ENCODE measurements around the gene SORCS2. TPM values are rescaled to one million over a fixed set of nuclear protein-coding genes. Genes with fewer than 3 reads are reported as not detected.
A peak's percentile ranks its signal among the peaks of the same experiment; 100 is the strongest.

The SORCS2 gene
- total and polyA plus RNA-seq, 2 of the 4 experiments (the other 2 are of a cell fraction): 0.36 to 0.62 TPM

GRCh38 chr4:7217474-7218321, 25.4 kb downstream of the SORCS2 start:
- ATAC-seq (ENCODE audit: low read depth) (0 out of 2 replicates have a peak, but pooled peaks have one; percentile 11), DNase-seq (no peak)
- no peak overlapping the region for H3K4me3 ChIP-seq (ENCODE audit: insufficient read depth, low read depth, low read length)
- no peak overlapping the region for H2AK5ac ChIP-seq (ENCODE audit: low read depth, low read length)
- no peak overlapping the region for H4K91ac ChIP-seq (ENCODE audit: insufficient read depth, low read depth, low read length)
- no TSS peak for BruUV-seq (replicated peaks)
- in situ Hi-C loops (cut with MboI; ENCODE audit: low sequenced_read_pairs): no loop called here
- H3K36me3 ChIP-seq (ENCODE audit: control insufficient read depth, insufficient read depth, low read length): no peaks in the 10 kb centered on the region
- intact Hi-C loops (cut with micrococcal nuclease): no loop called here
- H3K4ac ChIP-seq (ENCODE audit: low read depth, low read length): no peak overlapping the region
- peaks cover 10% of the 10 kb centered on the region for H3K27me3 ChIP-seq (ENCODE audit: control insufficient read depth, insufficient read depth, low read length)
- H4K5ac ChIP-seq (ENCODE audit: low read depth, low read length): no peak overlapping the region
- H2AK9ac ChIP-seq (replicated peaks; ENCODE audit: low read depth, low read length, poor library complexity): no peak overlapping the region
- H3K27ac ChIP-seq (ENCODE audit: insufficient read depth, low read length): no peak overlapping the region
- H3K18ac ChIP-seq (ENCODE audit: low read depth, low read length): no peak overlapping the region
- no peak overlapping the region for H2AFZ ChIP-seq (replicated peaks; ENCODE audit: low read length, poor library complexity)
- no peak overlapping the region for H3K56ac ChIP-seq (ENCODE audit: extremely low read depth, insufficient read depth, low read length)
- H3K9me3 ChIP-seq (ENCODE audit: control insufficient read depth, insufficient read depth, low read length): peaks cover 11% of the 10 kb centered on the region
- no peaks in the 10 kb centered on the region for H3K9me1 ChIP-seq (ENCODE audit: insufficient read depth, low read length)
- no peaks in the 10 kb centered on the region for H3K79me1 ChIP-seq (ENCODE audit: low read depth in 1 of 2, low read length in 2 of 2)
- H2BK20ac ChIP-seq (ENCODE audit: low read depth, low read length): no peak overlapping the region
- no peak overlapping the region for H4K8ac ChIP-seq (ENCODE audit: low read depth in 2 of 2, low read length in 2 of 2)
- ChIA-PET POLR2A (ENCODE audit: unreplicated experiment) (no interaction called here), CTCF (no interaction called here)
- no peak overlapping the region for H3K23ac ChIP-seq (ENCODE audit: low read depth, low read length)
- H3K4me2 ChIP-seq (ENCODE audit: low read depth, low read length): no peak overlapping the region
- dilution Hi-C loops (cut with HindIII; ENCODE audit: low sequenced_read_pairs, unreplicated experiment): no loop called here
- H2BK120ac ChIP-seq (ENCODE audit: low read depth, low read length): no peak overlapping the region
- 20% methylated on average over 1 of the region's 26 CpGs; no CpG with 5 or more reads in 1 of the 2 experiments for WGBS, 2 experiments (ENCODE audit: extremely low coverage in 2 of 2, insufficient read length in 1 of 2)
- no peaks in the 10 kb centered on the region for H4K20me1 ChIP-seq (ENCODE audit: insufficient read depth, low read length)
- no peak overlapping the region for H3K14ac ChIP-seq (replicated peaks; ENCODE audit: low read depth, low read length)
- H3K9ac ChIP-seq (ENCODE audit: low read depth, low read length): no peak overlapping the region
- H2BK5ac ChIP-seq (ENCODE audit: low read depth, low read length, poor library complexity, severe bottlenecking): no peak overlapping the region
- no peak overlapping the region for H2BK15ac ChIP-seq (ENCODE audit: low read depth, low read length)
- TF ChIP-seq MAFK (IDR thresholded peaks at IDR 0.05; ENCODE audit: low read depth, low read length) (no peak), CEBPB (IDR thresholded peaks at IDR 0.05; ENCODE audit: low read depth, low read length) (peak; percentile 74)
- peaks cover 8% of the 10 kb centered on the region for H3K4me1 ChIP-seq (ENCODE audit: control insufficient read depth, insufficient read depth, low read length)
